ENCODE data around the gene TOMM5.

- no peak for TF ChIP-seq CTCF (IDR thresholded peaks at IDR 0.05)
- TF ChIP-seq POLR2A (IDR thresholded peaks at IDR 0.05), result no peak
Observed at GRCh38 chr9:37596504-37596903, 4.1 kb upstream of the TOMM5 start.
